Activated naive CD8-positive, alpha-beta T cell treated with anti-CD3 and anti-CD28 coated beads, Interleukin-2, amount 50 U/mL, for 16 hours (primary cell): ENCODE data around the gene HOMEZ.

ENCODE experiments used
- DNase-seq: peaks from one replicate; pipeline ENCODE4 v3.0.0-alpha.2; 2020; ENCODE audit warnings: low read depth, low spot score

The HOMEZ gene

GRCh38 chr14:23307687-23308644, 22.0 kb upstream of the HOMEZ start:
- DNase-seq, result no peak

DNA sequence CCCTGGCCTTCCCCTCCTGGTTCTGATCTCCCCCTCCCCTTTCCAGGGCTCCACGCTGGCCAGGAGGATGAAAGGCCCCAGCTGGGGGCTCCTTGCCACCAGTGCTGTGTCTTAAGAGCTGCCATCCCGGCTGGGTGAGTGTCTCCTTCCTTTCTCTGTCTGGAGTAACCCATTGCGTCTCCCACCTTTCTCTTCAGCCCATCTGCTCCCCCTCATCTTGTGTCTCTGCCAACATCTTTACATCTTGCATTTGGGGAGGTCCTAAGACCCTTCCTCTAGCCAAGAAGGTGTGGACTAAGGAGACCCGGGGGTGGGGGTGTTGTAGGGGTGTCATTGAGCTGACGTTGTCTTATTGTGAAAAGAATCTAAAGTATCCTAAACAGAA, 21.2 kb upstream of the HOMEZ start:
- no peak for DNase-seq

DNA sequence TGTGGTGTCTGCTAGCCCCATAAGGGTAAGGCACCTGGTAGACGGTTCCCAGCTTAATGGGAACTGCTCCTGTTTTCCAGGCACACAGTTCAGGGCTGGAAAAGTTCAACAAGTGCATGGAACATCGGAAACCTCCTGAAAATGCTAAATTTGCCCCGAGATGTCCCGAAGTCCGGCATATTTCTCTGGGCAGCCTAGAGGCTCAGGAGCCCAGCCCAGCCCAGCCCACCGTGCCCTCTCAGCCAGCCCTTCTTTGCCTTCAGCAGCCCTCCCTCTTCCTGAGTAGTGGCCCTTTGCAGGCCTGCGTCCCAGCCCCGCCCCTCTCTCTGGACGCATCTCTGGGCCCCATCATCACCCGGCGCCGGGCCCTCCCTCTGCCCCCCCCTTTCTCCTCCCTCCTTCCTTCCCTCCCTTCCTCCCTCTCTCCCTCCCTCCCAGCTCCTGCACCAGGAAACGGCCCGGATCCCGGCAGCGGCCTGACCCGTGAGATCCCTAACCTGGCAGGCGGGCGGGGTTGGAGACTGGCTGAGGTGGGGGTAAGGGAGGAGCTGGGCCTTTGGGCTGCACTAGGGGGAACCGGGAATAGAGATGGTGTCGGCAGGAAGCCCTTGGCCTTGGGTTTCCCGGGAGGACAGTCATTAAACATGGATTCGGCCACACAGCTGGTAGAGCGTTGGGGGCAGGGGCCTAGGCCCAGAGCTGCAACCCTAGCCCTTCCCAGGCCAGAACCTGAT, 20.6 kb upstream of the HOMEZ start, which contains the start of gene BCL2L2:
Gene BCL2L2 (plus strand): TSS at position 422 of the 734 bp plus-strand sequence. CDS start 935 bp downstream, outside the sequence.
- DNase-seq, result no peak

DNA sequence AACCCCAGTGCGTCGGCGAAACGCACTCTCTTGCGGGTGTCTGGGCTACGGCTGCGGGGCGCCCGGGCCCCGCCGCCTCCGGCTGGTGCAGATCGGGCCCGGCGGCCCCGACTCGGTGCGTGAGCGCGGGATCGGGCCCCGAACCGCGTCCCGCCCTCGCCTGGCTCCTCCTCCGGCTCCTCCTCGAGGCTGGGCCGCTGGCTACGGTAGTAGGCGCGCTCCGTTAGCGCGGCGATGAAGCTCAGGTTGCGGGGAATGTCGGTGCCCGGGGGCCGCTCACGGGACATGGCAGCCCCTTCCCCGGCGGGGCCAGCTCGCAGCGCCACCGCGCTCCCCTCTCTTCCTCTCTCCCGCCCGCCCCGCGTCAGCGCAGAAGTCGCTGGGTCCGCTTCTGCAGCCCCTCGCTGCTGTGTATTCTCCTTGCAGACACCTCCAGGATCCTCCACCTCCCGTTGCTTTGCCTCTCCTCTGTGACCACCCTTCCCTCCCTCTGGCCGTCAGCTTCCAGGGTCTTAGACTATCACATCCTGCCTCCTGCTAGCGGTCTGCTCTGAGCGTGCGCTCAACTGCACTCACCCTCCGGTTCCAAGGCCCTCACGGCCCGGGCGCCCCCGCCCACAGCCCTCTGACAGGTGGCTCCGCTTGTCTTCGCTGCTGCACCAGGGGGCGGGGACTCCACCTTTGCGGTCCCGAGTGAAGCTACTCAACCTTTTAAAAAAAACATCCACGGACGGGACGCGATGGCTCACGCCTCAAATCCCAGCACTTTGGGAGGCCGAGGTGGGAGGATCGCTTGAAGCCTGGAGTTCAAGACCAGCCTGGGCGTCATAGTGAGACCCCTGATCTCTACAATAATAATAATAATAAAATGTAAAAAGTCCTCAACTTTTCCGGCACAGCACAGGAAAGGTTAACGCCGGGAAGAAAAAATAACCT, 16.6 kb upstream of the HOMEZ start, which contains the start of gene PPP1R3E:
Gene PPP1R3E (minus strand): TSS at position 570 of the 936 bp plus-strand sequence. CDS start 283 bp downstream, at position 287.
- DNase-seq, result peak; percentile 81

GRCh38 chr14:23301969-23302289, 16.0 kb upstream of the HOMEZ start:
- DNase-seq, result peak; percentile 34

GRCh38 chr14:23301288-23301968, 15.5 kb upstream of the HOMEZ start:
- peak; percentile 90 for DNase-seq

DNA sequence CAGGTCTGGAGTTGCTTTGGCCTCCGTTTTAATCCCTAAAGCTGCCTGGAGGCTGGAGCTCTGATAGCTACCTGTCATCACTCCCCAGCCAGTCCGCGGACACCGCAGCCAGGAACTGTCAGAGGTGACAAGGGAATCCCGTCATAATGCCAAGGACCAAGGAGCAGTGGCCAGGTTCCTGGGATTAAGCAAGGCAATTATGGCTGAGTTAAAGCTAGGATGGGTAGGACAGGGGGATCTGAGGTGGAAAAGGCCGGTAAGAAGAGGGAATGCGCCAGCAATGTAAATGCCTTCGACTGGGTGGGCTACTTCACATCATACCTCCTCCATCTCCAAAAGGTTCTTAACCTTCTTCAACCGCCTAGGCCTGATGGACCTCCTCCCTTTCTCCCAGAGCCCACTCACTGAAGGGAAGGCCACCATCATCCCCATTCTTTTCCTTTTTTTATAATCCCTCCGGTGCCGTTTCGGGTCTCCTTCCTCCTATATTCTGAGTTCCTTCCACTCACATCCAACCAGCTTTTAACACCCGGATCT, 14.8 kb upstream of the HOMEZ start:
- no peak for DNase-seq

DNA sequence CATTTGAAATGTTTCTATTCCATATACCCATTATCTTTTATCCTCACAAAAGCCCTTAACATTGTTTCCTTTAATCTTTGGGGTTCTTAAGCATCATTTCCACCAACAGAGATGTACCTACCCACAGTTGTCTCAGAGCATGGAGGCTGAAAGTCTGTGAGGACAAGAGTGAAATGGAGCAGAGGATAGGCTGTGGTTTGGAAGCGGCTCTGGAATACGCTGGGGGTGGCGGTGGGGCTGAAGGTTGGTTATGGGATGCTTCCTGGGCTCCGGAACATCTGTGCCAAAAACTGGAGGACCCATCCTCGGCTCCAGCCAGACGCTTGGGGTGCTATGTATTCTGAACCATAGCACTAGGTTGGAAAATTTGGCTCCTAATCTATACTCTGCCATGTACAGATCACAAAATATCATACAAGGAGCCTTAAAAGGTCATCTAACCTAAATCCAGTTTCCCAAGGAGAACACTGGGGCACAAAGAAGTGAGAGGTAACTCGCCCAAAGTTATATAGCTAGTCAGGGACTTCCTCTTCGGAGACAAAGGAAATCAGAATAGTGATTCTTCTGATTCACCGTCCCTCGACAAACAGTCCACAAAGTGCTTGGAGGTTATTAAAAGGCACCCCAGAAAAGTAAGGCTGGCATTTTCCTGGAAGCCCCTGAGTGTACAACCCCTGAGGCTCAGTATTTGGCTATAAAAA, 14.2 kb upstream of the HOMEZ start:
- no peak for DNase-seq

- DNase-seq, result no peak
Measured at GRCh38 chr14:23299211-23299957, 13.5 kb upstream of the HOMEZ start.

DNA sequence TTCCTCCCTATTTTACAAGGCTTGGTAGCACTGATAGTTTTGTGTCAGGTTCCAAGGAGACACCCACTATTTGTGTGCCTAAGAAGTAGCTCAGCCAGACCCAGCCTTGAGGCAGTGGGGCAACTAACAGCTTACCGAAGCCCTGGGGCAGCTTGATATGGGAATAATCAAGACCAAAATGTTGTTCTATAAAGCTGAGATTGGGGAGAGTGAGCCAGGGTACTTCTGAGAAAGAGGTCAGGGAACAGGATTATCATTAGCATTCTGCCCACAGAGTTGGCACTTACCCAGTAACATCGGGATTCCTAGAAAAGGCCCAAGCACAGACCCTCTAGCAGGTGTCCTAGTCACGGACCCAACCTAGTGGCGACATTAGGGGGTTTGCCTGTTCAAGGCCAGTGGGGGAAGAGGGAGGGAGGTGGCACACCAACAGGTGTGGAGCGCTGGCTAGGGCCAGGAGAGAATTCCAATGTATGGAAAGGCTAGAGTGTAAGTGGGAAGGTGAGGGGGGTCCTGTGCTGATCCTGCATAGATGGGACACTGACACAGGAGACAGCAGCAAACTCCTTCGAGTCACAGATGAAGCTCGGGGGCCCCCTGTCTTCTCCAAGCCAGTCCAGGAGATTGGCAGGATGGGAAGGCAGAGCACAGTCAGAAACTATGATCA, 11.8 kb upstream of the HOMEZ start:
- DNase-seq, result no peak

GRCh38 chr14:23297096-23297495, 11.2 kb upstream of the HOMEZ start:
- DNase-seq, result no peak

DNA sequence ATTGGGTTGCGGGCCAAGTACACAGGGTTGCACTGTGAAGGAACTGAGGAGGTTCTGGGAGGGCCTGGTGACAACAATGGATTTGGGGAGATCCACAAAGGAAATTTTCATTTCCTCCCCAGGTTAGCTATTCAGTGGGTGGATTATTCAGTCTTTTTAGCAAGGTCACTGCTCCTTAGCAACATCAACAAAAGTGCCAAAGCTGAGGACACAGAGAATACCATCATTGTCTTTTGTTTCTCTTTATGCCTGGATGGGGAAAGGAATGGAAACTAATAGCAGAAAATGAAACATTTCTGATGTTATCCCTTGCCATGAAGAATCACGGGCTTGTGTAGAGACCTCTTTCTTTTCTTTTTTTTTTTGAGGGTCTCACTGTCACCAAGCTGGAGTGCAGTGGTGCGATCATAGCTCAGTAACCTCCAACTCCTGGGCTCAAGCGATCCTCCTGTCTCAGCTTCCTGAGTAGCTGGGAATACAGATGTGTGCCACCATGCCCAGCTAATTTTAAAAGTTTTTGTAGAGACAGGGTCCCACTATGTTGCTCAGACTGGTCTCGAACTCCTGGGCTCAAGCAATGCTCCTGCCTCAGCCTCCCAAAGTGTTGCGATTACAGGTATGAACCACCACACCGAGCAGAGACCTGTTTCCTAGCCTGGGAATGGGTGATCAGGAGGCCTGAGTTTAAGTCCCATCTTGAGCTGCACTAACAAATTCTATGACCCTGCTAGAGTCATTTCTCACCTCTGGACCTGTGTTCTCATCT, 10.3 kb upstream of the HOMEZ start:
- no peak for DNase-seq

- peak; percentile 16 for DNase-seq
Measured at GRCh38 chr14:23294734-23295561, 9.0 kb upstream of the HOMEZ start.

GRCh38 chr14:23286902-23287479, 1.1 kb upstream of the HOMEZ start:
- DNase-seq, result no peak

- DNase-seq, result no peak
Measured at GRCh38 chr14:23285530-23286019, 357 bp downstream of the HOMEZ start.
